ENCODE results near the gene SLAMF9.

GRCh38 chr1:159952932-159953331 lies 1.1 kb downstream of the SLAMF9 start:
- TF ChIP-seq ZNF274 (IDR thresholded peaks at IDR 0.05; ENCODE audit: low read depth, low read length), result no peak
- TF ChIP-seq YY1 (IDR thresholded peaks at IDR 0.05; ENCODE audit: insufficient read depth, insufficient read length), result no peak
- TF ChIP-seq SUZ12 (IDR thresholded peaks at IDR 0.05; ENCODE audit: extremely low read depth, insufficient read depth, insufficient read length), result no peak
